CD14-positive monocyte (primary cell): ENCODE results near the gene PPP1R10. TPM values are rescaled to one million over a fixed set of nuclear protein-coding genes. Genes with fewer than 3 reads are reported as not detected.

Experiments used
- DNase-seq, 3 donors: peaks; one replicate each; pipeline ENCODE4 v3.0.0-alpha.2; 2011 to 2022
- H2AFZ ChIP-seq: 2 replicates; pipeline ENCODE4 v1.6.0; 2012; ENCODE audit warnings: mild to moderate bottlenecking, low read depth, low read length, inconsistent platforms; ENCODE audit not compliant: insufficient read depth, poor library complexity, severe bottlenecking
- H3K27ac ChIP-seq, 2 donors: 1 replicate in 1 of 2; 2 replicates in 1 of 2; pipeline ENCODE4 v1.5.1; 2012 to 2013; ENCODE audit warnings: low read length in 2 of 2, control low read depth in 1 of 2, inconsistent platforms in 1 of 2, low read depth in 1 of 2, mild to moderate bottlenecking in 1 of 2
- H3K27me3 ChIP-seq, 2 donors: one replicate each; pipeline versions ENCODE4 v1.6.0 to v1.6.1; 2011 to 2013; ENCODE audit warnings: low read length in 2 of 2; ENCODE audit not compliant: control insufficient read depth in 2 of 2, insufficient read depth in 2 of 2
- H3K36me3 ChIP-seq, 2 donors: replicated peaks in 1 of 2; 1 replicate in 1 of 2; 2 replicates in 1 of 2; pipeline versions ENCODE4 v1.5.1 to v1.6.1; 2012 to 2013; ENCODE audit warnings: low read length in 2 of 2, control low read depth in 1 of 2, inconsistent platforms in 1 of 2, mild to moderate bottlenecking in 1 of 2; ENCODE audit not compliant: insufficient read depth in 2 of 2, control insufficient read depth in 1 of 2
- H3K4me1 ChIP-seq, 2 donors: 1 replicate in 1 of 2; 2 replicates in 1 of 2; pipeline versions ENCODE4 v1.5.1 to v1.6.1; 2012 to 2013; ENCODE audit warnings: low read length in 2 of 2, control low read depth in 1 of 2, inconsistent platforms in 1 of 2, mild to moderate bottlenecking in 1 of 2, moderate library complexity in 1 of 2; ENCODE audit not compliant: insufficient read depth in 2 of 2, control insufficient read depth in 1 of 2
- H3K4me2 ChIP-seq: replicated peaks from 2 replicates; pipeline ENCODE3; 2012; ENCODE audit warnings: low read length, moderate library complexity, mild to moderate bottlenecking; ENCODE audit not compliant: poor library complexity, severe bottlenecking; ENCODE audit errors: extremely low read depth
- H3K4me3 ChIP-seq, 3 experiments: fragments of 200-600 bp in 1 of 3; sonication (generic) in 1 of 3; replicated peaks in 1 of 3; 1 replicate in 2 of 3; 2 replicates in 1 of 3; pipeline ENCODE4 v1.5.1; 2011 to 2013; ENCODE audit warnings: low read length in 3 of 3, mild to moderate bottlenecking in 3 of 3, control low read depth in 2 of 3, low read depth in 2 of 3, inconsistent platforms in 1 of 3, moderate library complexity in 1 of 3
- H3K79me2 ChIP-seq: 2 replicates; pipeline ENCODE4 v1.6.0; 2012; ENCODE audit warnings: mild to moderate bottlenecking, control low read depth, inconsistent platforms, low read length, moderate library complexity; ENCODE audit not compliant: insufficient read depth
- H3K9ac ChIP-seq: 2 replicates; pipeline ENCODE4 v1.6.0; 2017; ENCODE audit warnings: low read length, mild to moderate bottlenecking; ENCODE audit not compliant: insufficient read depth, poor library complexity, severe bottlenecking
- H3K9me3 ChIP-seq, 2 donors: replicated peaks in 1 of 2; 1 replicate in 1 of 2; 2 replicates in 1 of 2; pipeline versions ENCODE4 v1.5.1 to v1.6.1; 2012 to 2013; ENCODE audit warnings: low read length in 2 of 2, control low read depth in 1 of 2; ENCODE audit not compliant: control insufficient read depth in 1 of 2, insufficient read depth in 1 of 2
- H4K20me1 ChIP-seq: 2 replicates; pipeline ENCODE4 v1.6.0; 2012; ENCODE audit warnings: mild to moderate bottlenecking, low read length, control low read depth, moderate library complexity; ENCODE audit not compliant: insufficient read depth
- H3K27ac Mint-ChIP-seq, 7 donors: one replicate each; pipeline ENCODE4 v1.8.0; 2020; ENCODE audit warnings: mild to moderate bottlenecking in 7 of 7, mixed read lengths in 7 of 7, moderate library complexity in 6 of 7, inconsistent platforms in 2 of 7
- H3K27me3 Mint-ChIP-seq, 3 donors: one replicate each; pipeline ENCODE4 v1.8.0; 2021 to 2022; ENCODE audit warnings: low read depth in 3 of 3, mild to moderate bottlenecking in 3 of 3, mixed read lengths in 3 of 3, moderate library complexity in 3 of 3, inconsistent platforms in 1 of 3
- H3K36me3 Mint-ChIP-seq, 2 donors: one replicate each; pipeline ENCODE4 v1.8.0; 2020; ENCODE audit warnings: mixed read lengths in 2 of 2, inconsistent platforms in 1 of 2, mild to moderate bottlenecking in 1 of 2
- H3K4me1 Mint-ChIP-seq: one replicate; pipeline ENCODE4 v1.8.0; 2020; ENCODE audit warnings: mild to moderate bottlenecking, mixed read lengths
- H3K4me3 Mint-ChIP-seq, 2 donors: one replicate each; pipeline ENCODE4 v1.8.0; 2020; ENCODE audit warnings: mild to moderate bottlenecking in 2 of 2, mixed read lengths in 2 of 2, moderate library complexity in 1 of 2
- H3K9me3 Mint-ChIP-seq, 7 donors: one replicate each; pipeline ENCODE4 v1.8.0; 2020 to 2022; ENCODE audit warnings: mixed read lengths in 7 of 7, mild to moderate bottlenecking in 6 of 7, moderate library complexity in 6 of 7, inconsistent platforms in 2 of 7
- CTCF ChIP-seq: fragments of 200-600 bp; IDR thresholded peaks from one replicate; pipeline ENCODE4 v1.8.0; 2022; ENCODE audit warnings: antibody characterized with exemption, mild to moderate bottlenecking
- WGBS: methylation state at CpG from one replicate; pipeline ENCODE4 v1.1.5; 2013; ENCODE audit warnings: missing lambda C conversion rate; ENCODE audit not compliant: insufficient coverage; 5-methylcytosine and 5-hydroxymethylcytosine counted together
- intact Hi-C, 2 donors: fragments of 100-400 bp; cut with micrococcal nuclease; formaldehyde crosslinking; loops; one replicate each; pipeline versions ENCODE4 v1.15.0 to v1.15.1; 2023
- polyA plus RNA-seq, 3 donors: library from polyadenylated mRNA; depleted of rRNA in 1 of 3; unstranded in 2 of 3; stranded (reverse) in 1 of 3; fragments of 300-500 nt in 2 of 3; fragments of >200 nt in 1 of 3; fragmentation: Illumina TruSeq in 2 of 3; gene quantifications; 1 replicate in 2 of 3; 2 replicates in 1 of 3; pipeline ENCODE4 v1.2.3, GENCODE V29; 2012 to 2021

PPP1R10 gene
- polyA plus RNA-seq, 3 donors = 9.5 to 18.3 (median 16.4) TPM

- peaks cover 28 to 47% of the 10 kb centered on the region in 2 donors for H3K36me3 ChIP-seq
- Mint-ChIP-seq H3K4me1 (peaks cover 20% of the 10 kb centered on the region), H3K36me3 (peaks cover 50 to 69% of the 10 kb centered on the region in 2 donors), H3K27me3 (peaks cover 0 to 5% (median 1%) of the 10 kb centered on the region in 3 donors), H3K27ac (peak overlapping the region; percentile 67 to 99 (median 99)), H3K4me3 (peak overlapping the region; percentile 99 to 100), H3K9me3 (peaks cover 0 to 9% (median 5%) of the 10 kb centered on the region in 7 donors)
- 36% methylated on average over 2 of the region's 8 CpGs for WGBS
- intact Hi-C loops = loop anchor here (5.0 kb wide), 4 partner anchors 64 to 131 kb away; partner anchors contain the start of genes FLOT1 (in 1 of the 2), HLA-E (in 1 of the 2), IER3 (in 1 of the 2) and TUBB (in 1 of the 2)
- H3K4me1 ChIP-seq = peaks cover 22 to 26% of the 10 kb centered on the region in 2 donors
- TF ChIP-seq CTCF = no peak
- peaks cover 29% of the 10 kb centered on the region for H4K20me1 ChIP-seq
- H3K9ac ChIP-seq = peak overlapping the region; percentile 98
- H2AFZ ChIP-seq = peak overlapping the region; percentile 87
- peak overlapping the region; percentile 74 to 92 (median 90) for H3K4me3 ChIP-seq
- H3K79me2 ChIP-seq = peaks cover 69% of the 10 kb centered on the region
- DNase-seq = peak in 1 of 3 donors; percentile 9
- no peaks in the 10 kb centered on the region for H3K27me3 ChIP-seq
- peak overlapping the region; percentile 89 for H3K4me2 ChIP-seq
- no peaks in the 10 kb centered on the region for H3K9me3 ChIP-seq
- H3K27ac ChIP-seq = peak overlapping the region in 1 of 2 donors; percentile 99
Measured at GRCh38 chr6:30618270-30618797, 1.3 kb upstream of the PPP1R10 start.

GRCh38 chr6:30617565-30618269 lies 674 bp upstream of the PPP1R10 start, which contains the start of gene MRPS18B:
TSS of gene MRPS18B (plus strand) at chr6:30617840. CDS start at chr6:30617866, 26 bp downstream.
- peak within 1 kb of the TSS; percentile 89 for H3K4me2 ChIP-seq
- peaks cover 35% of the 10 kb centered on the region for H4K20me1 ChIP-seq
- peak within 1 kb of the TSS; percentile 98 for H3K9ac ChIP-seq
- peaks cover 0 to 9% (median 5%) of the 10 kb centered on the region in 7 donors for H3K9me3 Mint-ChIP-seq
- H3K36me3 ChIP-seq = peaks cover 23 to 41% of the 10 kb centered on the region in 2 donors
- H3K36me3 Mint-ChIP-seq = peaks cover 45 to 65% of the 10 kb centered on the region in 2 donors
- peak within 1 kb of the TSS; percentile 83 to 100 (median 90) for H3K4me3 ChIP-seq
- intact Hi-C loops = loop anchor here (2.0 to 5.0 kb wide), 8 partner anchors 47 to 130 kb away; partner anchors contain the start of genes GNL1 (in 2 of the 2), PRR3 (in 2 of the 2), ABCF1 (in 1 of the 2) and DHX16 (in 1 of the 2)
- peaks cover 27 to 32% of the 10 kb centered on the region in 2 donors for H3K4me1 ChIP-seq
- peaks cover 0 to 5% (median 1%) of the 10 kb centered on the region in 3 donors for H3K27me3 Mint-ChIP-seq
- TF ChIP-seq CTCF = no peak
- no peaks in the 10 kb centered on the region for H3K9me3 ChIP-seq
- peak; percentile 96 to 99 (median 99) for DNase-seq
- H3K27ac Mint-ChIP-seq = peak within 1 kb of the TSS; percentile 99 to 100 (median 99)
- peak within 1 kb of the TSS; percentile 91 to 99 for H3K27ac ChIP-seq
- H3K79me2 ChIP-seq = peaks cover 74% of the 10 kb centered on the region
- H3K4me3 Mint-ChIP-seq = peak within 1 kb of the TSS; percentile 99 to 100
- H3K4me1 Mint-ChIP-seq = peaks cover 27% of the 10 kb centered on the region
- H2AFZ ChIP-seq = peak within 1 kb of the TSS; percentile 87
- no peaks in the 10 kb centered on the region for H3K27me3 ChIP-seq
- WGBS = under 1% methylated on average over 29 of the region's 34 CpGs
